GM23338 (cell line): ENCODE data around the gene LRRC4B.

Experiments used
- CREB1 ChIP-seq: fragments of 250-450 bp; sonication (Bioruptor Pico); IDR thresholded peaks from 2 replicates; pipeline ENCODE4 v1.5.0; 2020; ENCODE audit warnings: low read depth, mild to moderate bottlenecking, moderate library complexity
- EZH2 ChIP-seq: fragments of 200-600 bp; sonication (generic); IDR thresholded peaks from one replicate; pipeline ENCODE4 v1.8.0; 2017; ENCODE audit warnings: antibody characterized with exemption, mild to moderate bottlenecking, low read depth; ENCODE audit not compliant: unreplicated experiment
- EZH2phosphoT487 ChIP-seq: fragments of 200-600 bp; sonication (generic); IDR thresholded peaks from one replicate; pipeline ENCODE4 v1.8.1; 2018; ENCODE audit warnings: antibody characterized with exemption; ENCODE audit not compliant: unreplicated experiment
- POLR2AphosphoS5 ChIP-seq: IDR thresholded peaks from 2 replicates; pipeline ENCODE4 v1.6.1; 2016; ENCODE audit warnings: antibody characterized with exemption, low read depth
- ZNF331 ChIP-seq: fragments of 250-450 bp; sonication (Bioruptor Pico); IDR thresholded peaks from 2 replicates; pipeline ENCODE4 v1.5.0; 2020; ENCODE audit warnings: low read depth, mild to moderate bottlenecking, moderate library complexity
- TF ChIP-seq, protein P1 (sequence below), 2 experiments: fragments of 200-600 bp in 1 of 2; sonication (generic) in 1 of 2; conservative IDR thresholded peaks; 2 replicates each; pipeline versions ENCODE4 v1.5.1 to v1.6.1; 2016 to 2017; ENCODE audit warnings: antibody characterized with exemption in 2 of 2, low read depth in 2 of 2, mild to moderate bottlenecking in 2 of 2, moderate library complexity in 1 of 2
- TF ChIP-seq, protein P2 (sequence below): IDR thresholded peaks from one replicate; pipeline ENCODE4 v1.6.1; 2018; ENCODE audit warnings: antibody characterized with exemption; ENCODE audit not compliant: unreplicated experiment
- TF ChIP-seq, protein P3 (sequence below): IDR thresholded peaks from 2 replicates; pipeline ENCODE4 v1.6.1; 2016; ENCODE audit warnings: antibody characterized with exemption

DNA sequence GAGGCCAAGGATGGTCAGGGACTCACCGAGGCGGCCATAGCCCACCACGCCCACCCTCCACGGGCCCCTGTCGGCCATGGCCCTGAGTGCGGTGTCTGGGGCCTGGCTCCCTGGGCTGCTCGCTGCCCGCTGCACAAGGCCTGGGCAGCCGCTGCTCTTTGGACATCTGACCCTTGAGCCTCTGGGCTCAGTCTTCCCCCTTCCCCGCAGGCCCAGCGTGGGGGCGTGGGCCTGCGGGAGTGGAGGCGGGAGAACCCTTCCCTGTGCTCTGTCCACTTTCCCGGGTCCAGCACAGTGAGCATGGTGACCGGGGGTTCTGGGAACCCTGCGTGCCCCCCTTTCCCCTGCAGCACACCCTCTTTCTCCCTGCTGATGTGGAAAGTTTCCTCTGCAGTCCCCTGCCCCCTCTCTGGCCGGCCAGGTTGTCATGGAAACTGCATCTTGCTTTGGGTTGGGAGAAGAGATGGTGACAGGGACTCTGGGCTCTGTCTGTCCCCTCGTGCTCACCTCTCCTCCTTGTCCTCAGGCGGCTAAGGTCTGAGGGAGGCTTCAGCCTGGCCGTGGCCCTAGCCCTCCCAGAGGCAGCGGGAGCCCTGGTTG is 54.4 kb downstream of the LRRC4B start, which contains the start of gene ASPDH:
- TF ChIP-seq POLR2AphosphoS5, result no peak
- TF ChIP-seq, protein P1, sequence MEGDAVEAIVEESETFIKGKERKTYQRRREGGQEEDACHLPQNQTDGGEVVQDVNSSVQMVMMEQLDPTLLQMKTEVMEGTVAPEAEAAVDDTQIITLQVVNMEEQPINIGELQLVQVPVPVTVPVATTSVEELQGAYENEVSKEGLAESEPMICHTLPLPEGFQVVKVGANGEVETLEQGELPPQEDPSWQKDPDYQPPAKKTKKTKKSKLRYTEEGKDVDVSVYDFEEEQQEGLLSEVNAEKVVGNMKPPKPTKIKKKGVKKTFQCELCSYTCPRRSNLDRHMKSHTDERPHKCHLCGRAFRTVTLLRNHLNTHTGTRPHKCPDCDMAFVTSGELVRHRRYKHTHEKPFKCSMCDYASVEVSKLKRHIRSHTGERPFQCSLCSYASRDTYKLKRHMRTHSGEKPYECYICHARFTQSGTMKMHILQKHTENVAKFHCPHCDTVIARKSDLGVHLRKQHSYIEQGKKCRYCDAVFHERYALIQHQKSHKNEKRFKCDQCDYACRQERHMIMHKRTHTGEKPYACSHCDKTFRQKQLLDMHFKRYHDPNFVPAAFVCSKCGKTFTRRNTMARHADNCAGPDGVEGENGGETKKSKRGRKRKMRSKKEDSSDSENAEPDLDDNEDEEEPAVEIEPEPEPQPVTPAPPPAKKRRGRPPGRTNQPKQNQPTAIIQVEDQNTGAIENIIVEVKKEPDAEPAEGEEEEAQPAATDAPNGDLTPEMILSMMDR (conservative IDR thresholded peaks at IDR 0.05; ENCODE audit: low read depth in 2 of 2), result no peak
- TF ChIP-seq EZH2, result no peak
- TF ChIP-seq EZH2phosphoT487, result no peak
- TF ChIP-seq, protein P2, sequence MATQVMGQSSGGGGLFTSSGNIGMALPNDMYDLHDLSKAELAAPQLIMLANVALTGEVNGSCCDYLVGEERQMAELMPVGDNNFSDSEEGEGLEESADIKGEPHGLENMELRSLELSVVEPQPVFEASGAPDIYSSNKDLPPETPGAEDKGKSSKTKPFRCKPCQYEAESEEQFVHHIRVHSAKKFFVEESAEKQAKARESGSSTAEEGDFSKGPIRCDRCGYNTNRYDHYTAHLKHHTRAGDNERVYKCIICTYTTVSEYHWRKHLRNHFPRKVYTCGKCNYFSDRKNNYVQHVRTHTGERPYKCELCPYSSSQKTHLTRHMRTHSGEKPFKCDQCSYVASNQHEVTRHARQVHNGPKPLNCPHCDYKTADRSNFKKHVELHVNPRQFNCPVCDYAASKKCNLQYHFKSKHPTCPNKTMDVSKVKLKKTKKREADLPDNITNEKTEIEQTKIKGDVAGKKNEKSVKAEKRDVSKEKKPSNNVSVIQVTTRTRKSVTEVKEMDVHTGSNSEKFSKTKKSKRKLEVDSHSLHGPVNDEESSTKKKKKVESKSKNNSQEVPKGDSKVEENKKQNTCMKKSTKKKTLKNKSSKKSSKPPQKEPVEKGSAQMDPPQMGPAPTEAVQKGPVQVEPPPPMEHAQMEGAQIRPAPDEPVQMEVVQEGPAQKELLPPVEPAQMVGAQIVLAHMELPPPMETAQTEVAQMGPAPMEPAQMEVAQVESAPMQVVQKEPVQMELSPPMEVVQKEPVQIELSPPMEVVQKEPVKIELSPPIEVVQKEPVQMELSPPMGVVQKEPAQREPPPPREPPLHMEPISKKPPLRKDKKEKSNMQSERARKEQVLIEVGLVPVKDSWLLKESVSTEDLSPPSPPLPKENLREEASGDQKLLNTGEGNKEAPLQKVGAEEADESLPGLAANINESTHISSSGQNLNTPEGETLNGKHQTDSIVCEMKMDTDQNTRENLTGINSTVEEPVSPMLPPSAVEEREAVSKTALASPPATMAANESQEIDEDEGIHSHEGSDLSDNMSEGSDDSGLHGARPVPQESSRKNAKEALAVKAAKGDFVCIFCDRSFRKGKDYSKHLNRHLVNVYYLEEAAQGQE, result no peak
- no peak for TF ChIP-seq CREB1 (CRISPR knock-in tag)
- TF ChIP-seq, protein P3, sequence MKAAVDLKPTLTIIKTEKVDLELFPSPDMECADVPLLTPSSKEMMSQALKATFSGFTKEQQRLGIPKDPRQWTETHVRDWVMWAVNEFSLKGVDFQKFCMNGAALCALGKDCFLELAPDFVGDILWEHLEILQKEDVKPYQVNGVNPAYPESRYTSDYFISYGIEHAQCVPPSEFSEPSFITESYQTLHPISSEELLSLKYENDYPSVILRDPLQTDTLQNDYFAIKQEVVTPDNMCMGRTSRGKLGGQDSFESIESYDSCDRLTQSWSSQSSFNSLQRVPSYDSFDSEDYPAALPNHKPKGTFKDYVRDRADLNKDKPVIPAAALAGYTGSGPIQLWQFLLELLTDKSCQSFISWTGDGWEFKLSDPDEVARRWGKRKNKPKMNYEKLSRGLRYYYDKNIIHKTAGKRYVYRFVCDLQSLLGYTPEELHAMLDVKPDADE, result no peak
- TF ChIP-seq ZNF331 (CRISPR knock-in tag), result no peak
